ENCODE results near the gene MCF2. TPM values are rescaled to one million over a fixed set of nuclear protein-coding genes. Genes with fewer than 3 reads are reported as not detected.
A peak's percentile ranks its signal among the peaks of the same experiment; 100 is the strongest.
"Not testable (repeated sequence)": the region's sequence is repeated elsewhere in the genome, so short reads cannot be mapped to it uniquely, and the experiment has no call there.

MCF2 gene, protein sequence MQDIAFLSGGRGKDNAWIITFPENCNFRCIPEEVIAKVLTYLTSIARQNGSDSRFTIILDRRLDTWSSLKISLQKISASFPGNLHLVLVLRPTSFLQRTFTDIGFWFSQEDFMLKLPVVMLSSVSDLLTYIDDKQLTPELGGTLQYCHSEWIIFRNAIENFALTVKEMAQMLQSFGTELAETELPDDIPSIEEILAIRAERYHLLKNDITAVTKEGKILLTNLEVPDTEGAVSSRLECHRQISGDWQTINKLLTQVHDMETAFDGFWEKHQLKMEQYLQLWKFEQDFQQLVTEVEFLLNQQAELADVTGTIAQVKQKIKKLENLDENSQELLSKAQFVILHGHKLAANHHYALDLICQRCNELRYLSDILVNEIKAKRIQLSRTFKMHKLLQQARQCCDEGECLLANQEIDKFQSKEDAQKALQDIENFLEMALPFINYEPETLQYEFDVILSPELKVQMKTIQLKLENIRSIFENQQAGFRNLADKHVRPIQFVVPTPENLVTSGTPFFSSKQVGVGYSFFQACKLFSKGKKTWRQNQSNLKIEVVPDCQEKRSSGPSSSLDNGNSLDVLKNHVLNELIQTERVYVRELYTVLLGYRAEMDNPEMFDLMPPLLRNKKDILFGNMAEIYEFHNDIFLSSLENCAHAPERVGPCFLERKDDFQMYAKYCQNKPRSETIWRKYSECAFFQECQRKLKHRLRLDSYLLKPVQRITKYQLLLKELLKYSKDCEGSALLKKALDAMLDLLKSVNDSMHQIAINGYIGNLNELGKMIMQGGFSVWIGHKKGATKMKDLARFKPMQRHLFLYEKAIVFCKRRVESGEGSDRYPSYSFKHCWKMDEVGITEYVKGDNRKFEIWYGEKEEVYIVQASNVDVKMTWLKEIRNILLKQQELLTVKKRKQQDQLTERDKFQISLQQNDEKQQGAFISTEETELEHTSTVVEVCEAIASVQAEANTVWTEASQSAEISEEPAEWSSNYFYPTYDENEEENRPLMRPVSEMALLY
- 0.16 TPM in 1 of 2 replicates, not detected in the other for polyA plus RNA-seq (2014; cell fraction: cytosol; rRNA removed)
- 0.37 and 1.4 TPM in 2 replicates for polyA plus RNA-seq (2014; cell fraction: nucleus; rRNA removed)

DNA sequence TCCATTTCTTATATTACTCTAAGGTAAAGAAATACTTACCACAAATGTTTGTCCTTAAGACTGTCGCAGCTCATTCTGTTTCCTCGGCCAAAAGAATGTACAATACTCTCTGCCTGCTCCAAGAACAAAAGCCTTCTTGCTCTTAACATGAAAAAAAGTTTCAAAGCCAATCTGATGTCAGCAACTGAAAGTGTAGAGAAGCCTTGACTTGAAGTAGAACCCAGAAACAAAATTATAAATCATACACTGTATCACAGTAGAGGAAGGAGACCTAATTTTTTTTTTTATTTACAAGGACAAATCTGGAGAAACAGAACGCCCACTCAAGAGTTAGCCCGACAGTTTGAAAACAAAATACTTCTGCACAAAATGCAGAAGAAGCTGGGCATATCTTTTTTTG lies at the start of gene MCF2:
MCF2 (minus strand) TSS at position 101 of the 400 bp plus-strand sequence. CDS start 56,423 bp downstream, outside the sequence.
- no peak for DNase-seq (ENCODE audit: low spot score)

DNA sequence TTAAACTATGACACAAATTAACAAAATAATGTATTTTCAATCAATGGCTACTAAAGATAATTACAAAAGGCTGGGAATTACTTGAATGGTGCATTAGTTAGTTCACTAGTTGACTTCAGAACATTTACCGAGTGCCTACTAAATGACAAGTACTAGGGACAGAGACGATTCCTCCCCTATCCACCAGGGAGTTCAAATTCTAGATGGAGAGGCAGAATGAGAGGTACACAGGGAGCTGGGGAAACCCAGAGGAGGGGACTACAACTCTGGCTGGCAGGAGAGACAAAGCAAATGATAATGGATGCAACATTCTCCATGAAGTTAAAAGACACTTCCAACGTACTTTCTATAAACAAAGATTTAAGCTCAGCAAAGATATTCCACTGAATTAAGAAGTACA lies 43.1 kb upstream of the MCF2 start:
- DNase-seq (ENCODE audit: low spot score), result no peak

DNA sequence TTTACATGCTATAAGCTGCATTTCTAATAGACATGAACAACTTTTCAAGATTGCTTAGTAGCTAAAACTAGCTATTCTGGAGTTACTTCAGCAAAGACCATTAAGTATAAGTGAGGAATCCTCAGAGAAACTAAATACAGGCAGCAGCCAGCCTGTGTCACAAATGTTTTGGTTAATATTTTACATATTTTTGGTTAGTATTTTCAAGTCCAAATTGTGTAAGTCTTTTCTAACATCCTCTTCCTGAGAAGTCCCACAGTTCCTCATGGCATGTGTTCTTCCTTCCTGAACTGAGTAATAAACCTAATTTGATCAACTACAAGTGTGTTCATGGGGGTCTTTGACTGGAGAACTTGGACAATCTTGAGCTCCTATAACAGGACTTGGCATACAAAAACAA lies 42.4 kb upstream of the MCF2 start:
- DNase-seq (ENCODE audit: low spot score), result no peak

DNA sequence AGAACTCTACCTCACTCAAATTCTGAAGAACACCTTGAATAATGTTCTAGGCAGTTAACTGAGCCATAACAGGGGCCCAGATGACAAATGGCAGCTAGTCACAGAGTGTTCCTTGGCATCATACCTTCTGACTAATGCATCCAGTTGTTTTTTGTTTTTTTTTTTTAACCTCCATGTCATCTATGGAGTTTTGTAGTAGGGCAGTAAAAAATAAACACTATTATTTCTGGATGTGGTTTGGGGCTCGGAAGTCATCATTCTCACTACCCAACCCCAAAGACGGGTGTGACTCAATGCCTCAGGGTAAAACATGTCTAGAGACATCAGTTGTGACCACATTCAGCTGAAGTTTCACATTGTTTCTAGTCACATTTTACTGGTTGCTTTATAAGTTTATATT lies 31.2 kb upstream of the MCF2 start:
- DNase-seq (ENCODE audit: low spot score), result no peak

DNA sequence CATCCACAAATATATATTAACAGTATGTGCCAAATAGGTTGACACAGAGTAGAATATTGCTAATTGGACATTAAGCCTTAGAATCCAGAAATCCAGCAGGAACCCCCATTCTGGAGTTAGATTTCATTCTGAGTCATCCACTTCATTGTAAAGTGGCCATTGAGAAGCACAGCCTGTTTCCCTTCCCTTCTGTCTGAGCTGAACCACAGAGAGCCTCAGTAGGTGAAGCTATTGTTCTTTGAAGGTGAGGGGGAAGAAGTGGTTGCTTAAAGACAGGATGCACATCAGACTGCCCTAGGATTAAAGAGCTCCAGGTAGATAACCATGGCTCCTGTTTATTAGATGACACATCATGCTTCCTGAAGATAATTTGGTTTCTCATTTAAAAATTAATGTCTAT lies 30.6 kb upstream of the MCF2 start:
- DNase-seq (ENCODE audit: low spot score), result no peak

DNA sequence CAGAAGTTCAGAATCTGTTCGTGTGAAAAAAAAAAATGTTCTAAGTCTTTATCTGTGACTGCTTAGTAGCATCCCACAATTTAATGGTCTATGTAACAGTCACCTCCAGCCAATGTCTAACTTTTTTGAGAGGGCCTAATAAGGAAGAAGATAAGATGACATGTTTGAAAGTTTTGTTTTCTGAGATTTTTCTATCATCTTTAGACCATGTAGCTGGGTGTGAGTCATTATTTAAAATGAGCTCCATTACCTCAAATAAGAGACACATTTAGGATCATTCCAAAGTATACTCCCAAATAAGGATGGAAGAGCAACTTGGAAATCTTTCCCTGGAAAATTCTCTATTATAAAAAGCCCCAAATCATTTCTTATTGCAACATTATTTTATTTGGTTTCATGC lies 28.2 kb upstream of the MCF2 start:
- no peak for DNase-seq (ENCODE audit: low spot score)

DNA sequence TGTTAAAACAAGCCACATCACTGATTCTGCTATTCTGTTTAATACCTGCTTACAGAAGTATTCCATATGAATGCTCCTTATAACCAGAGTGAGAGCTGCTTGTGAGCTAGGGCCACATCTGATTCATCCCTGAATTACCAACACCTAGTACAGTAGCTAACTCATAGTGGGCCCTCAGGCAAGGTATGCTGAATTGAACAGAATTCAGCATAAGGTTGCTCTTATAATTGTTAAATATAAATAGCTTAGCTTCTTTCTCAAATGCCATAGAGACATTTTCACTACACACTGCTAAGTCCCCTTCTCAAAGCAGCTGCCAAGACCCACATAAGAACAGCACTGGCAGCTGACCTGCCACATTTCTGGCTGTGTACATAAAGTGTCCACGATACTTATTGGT lies 27.0 kb upstream of the MCF2 start:
- no peak for DNase-seq (ENCODE audit: low spot score)

DNA sequence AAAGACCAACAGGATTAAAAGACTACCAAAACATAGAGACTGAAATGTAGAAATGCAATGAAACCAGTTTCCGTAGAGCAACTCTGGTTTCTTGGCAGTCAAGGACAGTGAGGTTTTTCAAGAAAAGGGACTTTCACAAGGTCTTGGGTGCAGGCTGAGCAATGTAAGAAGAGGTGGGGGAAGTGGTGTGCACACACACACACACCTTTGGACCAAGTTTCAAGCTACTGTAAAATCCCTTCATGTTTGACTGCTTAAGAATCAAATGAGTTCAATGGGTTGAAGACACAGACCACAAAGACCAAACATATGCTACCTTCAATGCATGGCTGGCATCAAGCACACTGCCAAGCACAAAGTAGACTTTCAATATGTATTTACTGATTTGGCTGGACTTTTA lies 17.8 kb upstream of the MCF2 start:
- no peak for DNase-seq (ENCODE audit: low spot score)

DNA sequence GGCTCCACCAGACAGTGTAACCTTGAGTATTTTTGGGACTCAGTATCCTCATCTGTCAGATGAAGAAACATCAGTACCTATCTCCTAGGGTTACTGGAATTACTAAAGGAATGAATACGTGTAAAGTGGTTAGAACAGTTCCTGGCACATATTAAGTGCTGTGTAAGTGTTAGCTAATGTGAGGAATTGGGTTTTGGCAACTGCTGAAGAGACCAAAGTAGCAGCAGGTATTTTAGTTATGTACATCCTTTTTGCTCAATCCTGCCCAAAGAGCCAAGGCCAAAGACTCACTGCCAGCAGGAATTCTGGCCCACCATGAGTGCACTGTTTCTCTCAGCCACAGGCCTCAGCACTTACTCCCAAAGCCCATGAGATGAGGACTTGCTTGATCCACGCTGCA lies 16.7 kb upstream of the MCF2 start:
- DNase-seq (ENCODE audit: low spot score), result no peak

DNA sequence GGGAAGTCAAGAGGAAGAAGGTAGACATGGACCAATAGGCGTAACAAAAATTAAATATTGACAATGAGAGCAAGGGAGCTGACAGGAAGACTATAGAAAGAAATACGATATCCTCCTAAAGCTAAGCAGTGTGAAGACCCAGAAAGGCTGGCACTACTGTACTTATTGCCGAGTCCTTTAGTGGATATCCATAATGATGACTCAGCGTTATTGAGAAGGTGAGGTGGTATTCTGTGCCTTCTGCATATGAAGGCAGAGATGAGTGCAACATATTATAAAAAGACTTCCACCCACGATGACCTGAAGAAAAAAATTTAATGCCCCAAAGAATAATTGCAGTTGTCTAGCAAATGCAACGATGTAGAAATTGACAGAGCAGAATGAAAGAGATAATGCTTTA lies 13.0 kb upstream of the MCF2 start:
- DNase-seq (ENCODE audit: low spot score), result no peak

DNA sequence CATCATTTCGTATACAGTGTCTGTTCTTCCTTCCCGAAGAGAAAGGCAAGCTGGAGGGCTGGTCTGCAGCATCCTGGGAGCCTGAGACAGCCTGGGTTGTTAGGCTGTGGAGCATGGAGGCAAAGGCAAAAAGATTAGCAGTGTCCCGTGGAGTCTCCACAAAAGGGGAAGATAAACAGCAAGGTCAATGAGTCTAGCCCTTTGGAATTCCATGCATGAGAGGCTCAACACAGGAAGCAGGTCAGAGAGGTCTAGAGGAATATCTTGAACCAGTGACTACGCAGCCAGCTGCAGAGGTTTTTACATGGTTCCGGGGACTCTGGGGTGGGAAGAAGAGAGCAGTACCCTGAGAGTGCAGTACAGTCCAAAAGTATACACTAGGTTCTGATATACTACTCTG lies 12.2 kb upstream of the MCF2 start:
- DNase-seq (ENCODE audit: low spot score), result no peak

DNA sequence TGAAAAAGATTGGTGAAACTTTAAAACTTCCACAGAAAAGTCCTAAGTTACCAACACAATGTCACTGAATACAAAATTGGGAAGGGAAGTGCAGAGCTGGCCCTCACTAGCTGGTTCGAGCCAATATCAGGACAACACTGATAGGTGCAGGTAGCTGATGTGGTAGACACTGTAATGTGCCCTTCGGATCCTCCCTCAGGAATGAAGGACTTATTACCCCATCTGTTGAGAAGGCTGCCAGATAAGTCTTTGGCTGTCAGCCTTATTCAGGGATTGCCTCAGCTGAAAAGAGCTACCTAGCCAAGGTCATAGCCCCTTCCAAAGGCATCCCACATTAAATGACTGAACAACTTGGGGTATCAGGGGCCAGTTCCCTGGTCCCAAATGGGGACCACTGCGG lies 5.3 kb downstream of the MCF2 start:
- DNase-seq (ENCODE audit: low spot score), result no peak

DNA sequence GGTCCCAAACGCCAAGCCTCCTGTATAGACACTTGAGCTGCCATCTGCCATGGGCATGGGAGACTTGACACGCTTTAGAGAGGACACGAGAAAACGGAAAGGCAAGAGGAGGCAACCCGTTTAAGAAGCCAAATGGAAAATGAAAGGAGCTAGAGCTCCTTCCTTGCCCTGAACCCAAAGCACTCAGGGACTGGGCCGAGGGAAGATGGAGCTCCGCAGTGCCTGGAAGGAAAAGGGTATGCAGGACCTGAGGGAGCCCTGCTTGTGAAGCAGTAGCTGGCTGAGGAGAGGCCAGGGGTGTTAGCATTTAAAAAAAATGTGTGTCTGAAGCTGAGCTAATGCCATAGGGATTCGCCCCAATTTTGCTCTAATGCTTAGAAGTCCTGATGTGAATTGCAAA lies 15.1 kb downstream of the MCF2 start:
- DNase-seq (ENCODE audit: low spot score), result no peak

DNA sequence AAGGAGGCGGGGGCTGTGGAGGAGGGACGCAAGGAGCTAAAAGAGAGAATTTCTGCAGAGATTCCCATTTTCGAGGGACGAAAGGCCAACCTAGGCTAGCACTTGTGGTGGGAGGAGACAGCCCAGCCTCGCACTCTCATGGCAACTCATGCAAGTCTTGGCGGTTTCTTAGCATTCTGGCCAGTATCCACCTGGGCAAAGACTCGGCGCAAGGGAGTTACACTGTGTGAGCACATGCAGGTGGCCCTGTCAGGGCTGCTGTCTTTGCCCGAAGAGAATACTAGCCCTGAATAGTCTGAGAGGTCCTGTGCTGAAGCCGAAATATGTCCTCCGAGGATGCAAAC lies 15.5 kb downstream of the MCF2 start:
- DNase-seq (ENCODE audit: low spot score), result no peak

DNA sequence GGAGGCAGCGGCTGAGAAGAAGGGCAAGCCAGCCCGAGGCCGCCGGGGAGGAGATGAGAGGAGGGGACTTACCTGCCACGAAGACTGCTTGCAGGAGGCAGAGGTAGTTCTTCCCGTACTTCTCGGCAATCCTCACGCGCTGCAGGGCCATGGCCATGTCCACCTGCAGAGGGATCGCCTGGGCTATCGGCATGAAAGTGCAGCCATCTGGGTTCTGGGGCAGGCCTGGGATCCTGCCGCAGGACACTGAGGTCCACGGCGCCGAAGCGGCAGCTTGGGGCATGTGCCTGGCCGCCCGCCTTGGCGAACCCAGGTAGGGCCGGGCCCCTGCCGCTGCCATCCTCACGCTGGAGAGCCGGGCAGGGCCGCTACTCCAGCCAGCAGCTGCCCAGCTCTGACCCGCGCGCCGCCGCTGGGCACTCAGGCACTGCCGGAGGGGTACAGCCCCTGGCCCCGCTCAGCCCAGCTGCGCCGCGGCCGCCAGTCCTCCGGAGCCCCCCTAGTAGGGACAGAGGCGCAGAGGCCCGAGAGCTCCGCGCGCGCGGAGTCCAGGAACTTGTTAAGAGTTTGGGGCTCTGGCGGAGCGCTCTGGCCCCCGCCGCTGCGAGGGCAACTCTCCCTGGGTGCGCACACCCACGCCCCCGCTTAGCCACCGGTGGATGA lies 16.0 kb downstream of the MCF2 start:
- DNase-seq (ENCODE audit: low spot score), result no peak

DNA sequence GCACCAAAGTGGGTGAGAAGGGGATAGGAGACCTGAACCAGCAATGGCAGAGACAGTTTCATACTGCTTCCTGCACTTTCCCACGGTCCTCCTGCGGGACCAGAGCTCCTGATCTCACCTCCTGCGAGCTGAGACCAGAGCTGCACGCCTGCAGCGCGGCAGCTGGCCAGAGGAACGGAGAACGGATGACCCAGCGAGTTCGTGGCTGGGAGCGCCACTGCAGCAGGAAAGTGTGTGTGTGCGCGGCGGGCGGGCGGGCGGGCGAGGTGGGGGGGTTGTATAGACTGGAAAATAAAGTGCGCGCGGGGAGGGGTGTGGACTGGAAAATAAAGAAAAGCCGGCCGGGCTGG lies 16.5 kb downstream of the MCF2 start:
- peak; percentile 5 for DNase-seq (ENCODE audit: low spot score)

DNA sequence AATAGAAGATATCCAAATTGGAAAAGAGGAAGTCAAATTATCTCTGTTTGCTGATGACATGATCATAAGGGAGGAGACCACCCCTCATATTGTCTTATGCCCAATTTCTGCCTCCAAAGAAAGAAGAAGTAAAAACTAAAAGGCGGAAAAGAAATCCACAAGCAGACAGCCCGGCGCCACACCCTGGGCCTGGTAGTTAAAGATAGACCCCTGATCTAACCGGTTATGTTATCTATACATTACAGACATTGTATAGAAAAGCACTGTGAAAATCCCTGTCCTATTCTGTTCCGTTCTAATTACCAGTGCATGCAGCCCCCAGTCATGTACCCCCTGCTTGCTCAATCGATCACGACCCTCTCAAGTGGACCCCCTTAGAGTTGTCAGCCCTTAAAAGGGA lies 22.8 kb downstream of the MCF2 start:
- DNase-seq (ENCODE audit: low spot score), result not testable (repeated sequence)

DNA sequence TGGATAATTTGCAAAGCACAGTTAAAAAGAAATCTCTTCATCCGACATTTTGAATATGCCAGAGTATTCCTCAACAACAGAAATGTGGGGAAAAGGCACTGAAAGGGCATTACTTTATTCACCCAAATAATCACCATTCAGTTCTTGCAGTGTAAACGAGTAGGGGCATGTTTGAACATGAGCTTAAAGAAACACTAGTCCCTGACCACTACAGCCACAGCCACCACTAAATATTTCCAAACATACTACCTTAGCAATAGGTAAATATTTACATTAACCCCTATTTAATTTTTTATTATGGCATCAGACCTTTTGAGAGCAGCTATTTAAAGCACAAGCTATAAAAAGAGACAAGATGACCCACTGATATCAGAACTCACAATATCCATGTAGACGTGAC lies 27.6 kb downstream of the MCF2 start:
- DNase-seq (ENCODE audit: low spot score), result no peak

DNA sequence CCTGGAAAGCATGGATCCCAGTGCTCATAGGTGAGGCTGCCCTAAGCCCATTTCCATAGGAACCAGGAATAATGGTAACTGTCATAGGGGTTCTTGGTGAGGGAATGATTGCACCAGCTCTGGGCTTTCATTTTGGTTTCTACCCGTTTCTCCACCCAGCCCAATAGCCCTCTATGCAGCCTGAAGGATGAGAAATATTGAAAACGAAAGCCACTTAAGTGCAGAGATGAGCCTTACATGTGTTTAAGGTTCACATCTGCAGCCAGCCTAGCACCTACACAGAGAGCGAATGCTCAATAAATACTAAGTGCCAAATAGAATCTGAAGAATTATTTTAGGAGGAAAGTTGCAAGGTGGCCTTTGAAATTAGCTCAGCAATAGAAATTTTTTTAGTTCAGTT lies 60.4 kb downstream of the MCF2 start:
- DNase-seq (ENCODE audit: low spot score), result no peak

DNA sequence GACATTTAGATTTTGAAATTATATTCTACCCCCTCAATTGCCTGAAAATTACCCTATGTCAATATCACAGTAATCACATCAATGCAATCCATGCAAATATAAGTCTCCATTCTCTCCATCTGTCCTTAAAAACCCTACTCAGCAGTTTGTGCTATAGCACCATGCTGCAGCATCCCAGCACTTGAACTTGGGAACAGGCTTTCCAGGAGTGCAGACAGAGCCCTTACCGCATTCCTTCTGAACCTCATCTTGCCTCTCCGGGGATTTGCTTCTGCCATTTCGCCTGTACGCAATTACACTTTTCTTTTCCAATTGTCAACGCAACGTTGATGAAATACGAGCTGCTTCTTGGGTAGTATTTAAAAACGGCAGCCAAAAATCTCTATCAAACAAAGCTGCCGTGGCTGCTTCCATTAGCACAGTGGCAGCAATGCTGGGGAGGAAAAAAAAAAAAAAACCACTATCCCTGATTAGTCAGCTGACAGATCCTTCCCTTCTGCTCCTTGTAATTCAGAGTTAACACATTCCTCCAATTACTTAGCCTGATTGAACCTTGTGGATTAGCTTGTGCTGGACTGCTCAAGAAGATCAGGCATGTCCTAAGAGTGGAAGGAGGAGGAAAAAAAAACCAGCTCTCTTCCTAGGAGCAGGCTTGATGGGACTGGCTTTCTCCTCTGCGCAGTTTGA lies 65.6 kb downstream of the MCF2 start:
- DNase-seq (ENCODE audit: low spot score), result peak; percentile 1

DNA sequence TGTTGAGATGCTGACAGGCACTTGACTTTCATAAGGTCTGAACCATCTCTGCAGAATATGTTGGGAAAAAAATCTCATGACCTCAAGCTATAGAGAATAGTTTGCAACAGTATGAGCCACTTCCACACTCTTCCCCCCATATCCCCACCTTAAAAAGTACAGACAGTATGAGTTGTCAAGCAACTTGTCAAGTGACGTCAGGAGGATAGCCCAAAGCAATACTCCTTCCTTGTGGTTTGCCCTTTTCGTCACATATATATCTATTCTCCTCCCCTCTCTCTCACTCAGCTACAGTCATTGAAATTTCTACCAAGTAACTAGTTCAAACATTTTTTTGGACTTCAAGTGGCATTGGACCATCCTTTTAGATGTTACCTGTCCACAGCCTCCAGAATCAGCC lies 67.7 kb downstream of the MCF2 start:
- no peak for DNase-seq (ENCODE audit: low spot score)

DNA sequence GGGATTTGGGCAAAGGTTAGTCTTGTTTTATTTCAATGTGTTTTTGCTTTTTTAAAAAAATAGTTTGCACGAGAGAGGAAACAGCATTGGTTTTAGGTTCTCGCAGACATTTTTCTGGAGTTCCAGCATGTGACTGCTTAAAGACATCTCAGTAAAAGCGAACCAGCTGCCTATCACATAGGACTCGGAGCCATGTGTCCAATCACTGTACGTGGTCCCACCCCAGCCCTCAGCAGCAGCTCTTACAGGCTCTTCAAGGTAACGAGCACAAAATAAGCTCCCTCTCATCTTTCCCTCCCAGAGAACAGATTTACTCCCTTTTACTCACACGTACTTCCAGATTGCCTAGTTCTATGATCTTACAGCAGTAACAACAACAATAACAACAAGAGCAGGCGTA lies 68.7 kb downstream of the MCF2 start:
- DNase-seq (ENCODE audit: low spot score), result no peak
